Karpas-422 (cell line): ENCODE measurements around the gene ZNF146. TPM values are rescaled to one million over a fixed set of nuclear protein-coding genes. Genes with fewer than 3 reads are reported as not detected.
"Not testable (repeated sequence)": the region's sequence is repeated elsewhere in the genome, so short reads cannot be mapped to it uniquely, and the experiment has no call there.

ENCODE experiments used
- DNase-seq: peaks from one replicate; pipeline ENCODE4 v3.0.0-alpha.2; 2015
- H2AFZ ChIP-seq: fragments of 200-600 bp; sonication (generic); 2 replicates; pipeline ENCODE4 v1.6.1; 2014; ENCODE audit warnings: antibody characterized with exemption, low read length, mixed read lengths
- H3K27ac ChIP-seq: fragments of 200-600 bp; sonication (generic); 2 replicates; pipeline ENCODE4 v1.5.1; 2014; ENCODE audit warnings: mild to moderate bottlenecking, low read length, moderate library complexity
- H3K27me3 ChIP-seq: fragments of 200-600 bp; sonication (generic); 2 replicates; pipeline ENCODE4 v1.6.1; 2014; ENCODE audit warnings: low read length, mixed read lengths
- H3K36me3 ChIP-seq: fragments of 200-600 bp; sonication (generic); 2 replicates; pipeline ENCODE4 v1.6.1; 2014; ENCODE audit warnings: low read length, mixed read lengths; ENCODE audit not compliant: insufficient read depth
- H3K4me1 ChIP-seq: fragments of 200-600 bp; sonication (generic); 2 replicates; pipeline ENCODE4 v1.6.1; 2014; ENCODE audit warnings: mild to moderate bottlenecking, low read length, mixed read lengths
- H3K4me2 ChIP-seq: fragments of 200-600 bp; sonication (generic); 2 replicates; pipeline ENCODE4 v1.6.1; 2014; ENCODE audit warnings: low read length, low read depth, mild to moderate bottlenecking; ENCODE audit not compliant: poor library complexity, severe bottlenecking
- H3K4me3 ChIP-seq: fragments of 200-600 bp; sonication (generic); 2 replicates; pipeline ENCODE4 v1.5.1; 2014; ENCODE audit warnings: mild to moderate bottlenecking, antibody characterized with exemption, low read length, mixed read lengths
- H3K79me2 ChIP-seq: fragments of 200-600 bp; sonication (generic); 2 replicates; pipeline ENCODE4 v1.6.1; 2014; ENCODE audit warnings: mild to moderate bottlenecking, low read length, mixed read lengths
- H3K9ac ChIP-seq: fragments of 200-600 bp; sonication (generic); 2 replicates; pipeline ENCODE4 v1.6.0; 2014; ENCODE audit warnings: low read length
- H3K9me2 ChIP-seq: fragments of 200-600 bp; sonication (generic), shearing (Covaris generic); replicated peaks from 2 replicates; pipeline ENCODE4 v1.6.0; 2014; ENCODE audit warnings: mild to moderate bottlenecking, low read length, moderate library complexity; ENCODE audit not compliant: insufficient read depth
- H3K9me3 ChIP-seq: fragments of 300-700, 200-600 bp; sonication (generic); 2 replicates; pipeline ENCODE4 v1.6.1; 2014; ENCODE audit warnings: low read length, mixed read lengths
- H4K20me1 ChIP-seq: fragments of 200-600 bp; sonication (generic); 2 replicates; pipeline ENCODE4 v1.6.1; 2014; ENCODE audit warnings: mild to moderate bottlenecking, antibody characterized with exemption, low read length, low read depth; ENCODE audit not compliant: insufficient read depth
- total RNA-seq: library from RNA; depleted of rRNA; stranded (reverse); fragments of >200 nt; shearing (Covaris generic); gene quantifications from 2 replicates; pipeline ENCODE4 v1.2.3, GENCODE V29; 2014; ENCODE audit warnings: low replicate concordance; rRNA removed

The ZNF146 gene
- 83.1 and 108 TPM in 2 replicates for total RNA-seq

GRCh38 chr19:36214386-36215275 lies at the start of gene ZNF146, which contains the start of gene ZNF565:
TSS of gene ZNF146 (plus strand) at chr19:36215106. CDS start at chr19:36236441, 21,335 bp downstream.
TSS of gene ZNF565 (minus strand) at chr19:36214665. CDS start at chr19:36201985, 12,680 bp downstream.
- Histone ChIP-seq H3K4me3 (peak within 1 kb of the TSS; percentile 93), H3K27me3 (no peaks in the 10 kb centered on the region), H3K27ac (peak within 1 kb of the TSS; percentile 79), H4K20me1 (no peaks in the 10 kb centered on the region; the same call in 1 of the 2 replicates), H3K9ac (peak within 1 kb of the TSS; percentile 96), H3K4me1 (peaks cover 17% of the 10 kb centered on the region), H3K79me2 (peaks cover 64% of the 10 kb centered on the region), H2AFZ (peak within 1 kb of the TSS; percentile 96), H3K4me2 (peak within 1 kb of the TSS; percentile 93), H3K36me3 (peaks cover 12% of the 10 kb centered on the region), H3K9me3 (no peaks in the 10 kb centered on the region), H3K9me2 (no peaks in the 10 kb centered on the region)
- DNase-seq, result peak; percentile 100

DNA sequence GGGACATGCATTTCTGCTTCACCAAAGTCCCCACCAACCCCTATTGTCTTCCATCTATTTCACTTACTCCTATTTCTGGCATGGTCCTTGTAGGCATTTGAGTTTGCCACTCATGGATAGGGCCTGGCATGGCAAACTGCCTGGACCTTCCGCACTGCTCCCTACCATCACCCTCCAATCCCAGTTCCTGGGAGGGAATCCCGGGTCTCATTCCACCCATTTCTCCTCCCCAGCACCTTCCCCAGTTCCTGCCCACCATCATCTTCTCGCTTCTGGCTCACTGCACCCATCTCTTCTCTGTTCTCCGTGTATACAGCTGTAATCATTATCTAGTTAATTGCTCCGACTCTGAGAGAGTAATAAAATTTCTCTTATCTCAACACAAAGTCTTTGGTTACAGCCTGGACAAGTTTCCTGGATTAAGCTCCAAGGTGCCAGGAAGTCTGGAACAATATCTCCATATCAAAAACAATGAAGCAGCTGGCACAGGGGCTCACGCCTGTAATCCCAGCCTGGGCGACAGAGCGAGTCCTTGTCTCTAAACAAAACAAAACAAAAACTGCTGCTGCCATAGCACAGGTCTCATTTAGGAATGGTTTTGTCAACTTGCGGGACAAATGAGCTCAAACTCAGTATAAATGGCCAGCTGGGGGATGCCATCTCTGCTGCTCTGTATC lies 45.7 kb upstream of the ZNF146 start:
- H3K4me3 ChIP-seq, result no peak overlapping the region
- H2AFZ ChIP-seq, result no peak overlapping the region
- no peaks in the 10 kb centered on the region for H3K79me2 ChIP-seq
- peaks cover 3% of the 10 kb centered on the region for H3K4me1 ChIP-seq
- peak; percentile 39 for DNase-seq
- H3K4me2 ChIP-seq, result no peak overlapping the region
- no peaks in the 10 kb centered on the region for H4K20me1 ChIP-seq
- no peaks in the 10 kb centered on the region for H3K9me2 ChIP-seq
- no peaks in the 10 kb centered on the region for H3K27me3 ChIP-seq
- H3K9me3 ChIP-seq, result no peaks in the 10 kb centered on the region
- no peak overlapping the region for H3K9ac ChIP-seq
- no peaks in the 10 kb centered on the region for H3K36me3 ChIP-seq
- no peak overlapping the region for H3K27ac ChIP-seq

DNA sequence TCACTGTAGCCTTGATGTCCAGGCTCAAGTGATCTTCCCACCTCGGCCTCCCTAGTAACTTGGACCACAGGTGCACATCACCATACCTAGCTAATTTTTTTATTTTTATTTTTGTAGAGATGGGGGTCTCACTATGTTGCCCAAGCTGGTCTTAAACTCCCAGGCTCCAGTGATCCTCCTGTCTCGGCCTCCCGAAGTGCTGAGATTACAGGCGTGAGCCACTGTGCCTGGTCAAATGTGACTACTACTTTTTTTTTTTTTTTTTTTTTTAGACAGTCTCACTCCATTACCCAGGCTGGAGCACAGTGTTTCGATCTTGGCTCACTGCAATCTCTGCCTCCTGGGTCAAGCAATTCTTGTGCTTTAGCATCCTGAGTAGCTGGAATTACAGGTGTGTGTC lies 42.1 kb upstream of the ZNF146 start:
- Histone ChIP-seq H3K9ac (no peak overlapping the region), H3K27ac (no peak overlapping the region), H3K4me1 (peaks cover 3% of the 10 kb centered on the region)

DNA sequence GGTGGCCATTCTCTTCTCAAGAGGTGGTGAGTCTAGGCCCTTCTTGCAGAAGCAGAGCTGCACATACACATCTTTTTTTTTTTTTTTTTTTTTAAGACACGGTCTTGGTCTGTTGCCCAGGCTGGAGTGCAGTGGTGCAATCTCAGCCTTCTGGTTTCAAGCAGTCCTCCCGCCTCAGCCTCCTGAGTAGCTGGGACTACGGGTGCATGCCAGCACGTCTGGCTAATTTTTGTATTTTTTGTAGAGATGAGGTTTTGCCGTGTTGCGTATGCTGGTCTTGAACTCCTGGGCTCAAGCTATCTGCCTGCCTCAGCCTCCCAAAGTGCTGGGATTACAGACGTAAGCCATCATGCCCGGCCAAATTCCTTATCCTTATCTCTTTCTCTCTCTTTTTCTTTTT lies 41.1 kb upstream of the ZNF146 start:
- H3K79me2 ChIP-seq, H3K4me2 ChIP-seq, H3K27ac ChIP-seq, H2AFZ ChIP-seq, DNase-seq, H3K9me2 ChIP-seq, H3K36me3 ChIP-seq, H4K20me1 ChIP-seq, H3K9ac ChIP-seq, H3K27me3 ChIP-seq, H3K4me3 ChIP-seq, H3K9me3 ChIP-seq, H3K4me1 ChIP-seq: not testable (repeated sequence)

More for the DNA sequence above, 42.1 kb upstream of the ZNF146 start:
- no peak for DNase-seq
- Histone ChIP-seq H3K4me3 (no peak overlapping the region), H3K9me3 (no peaks in the 10 kb centered on the region), H3K4me2 (no peak overlapping the region), H3K9me2 (no peaks in the 10 kb centered on the region), H3K79me2 (no peaks in the 10 kb centered on the region), H3K27me3 (no peaks in the 10 kb centered on the region), H3K36me3 (no peaks in the 10 kb centered on the region), H4K20me1 (no peaks in the 10 kb centered on the region), H2AFZ (no peak overlapping the region)

DNA sequence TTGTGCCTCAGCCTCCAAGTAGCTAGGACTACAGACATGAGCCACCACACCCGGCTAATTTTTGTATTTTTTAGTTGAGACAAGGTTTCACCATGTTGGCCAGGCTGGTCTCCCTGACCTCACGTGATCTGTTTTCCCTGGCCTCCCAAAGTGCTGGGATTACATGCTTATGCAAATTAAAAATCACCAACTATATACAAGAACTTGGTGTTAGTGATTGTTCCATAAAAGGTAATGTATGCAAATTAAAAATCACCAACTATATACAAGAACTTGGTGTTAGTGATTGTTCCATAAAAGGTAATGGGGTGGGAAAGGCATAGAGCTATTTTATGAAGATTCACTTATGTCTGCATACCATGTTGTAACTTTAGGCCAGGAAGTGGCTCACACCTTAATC lies 35.8 kb upstream of the ZNF146 start:
- not testable (repeated sequence) for H3K27ac ChIP-seq, H3K4me2 ChIP-seq, H3K9me2 ChIP-seq, H3K4me1 ChIP-seq, H2AFZ ChIP-seq, H3K4me3 ChIP-seq, H3K9me3 ChIP-seq, H3K36me3 ChIP-seq, H4K20me1 ChIP-seq, DNase-seq, H3K79me2 ChIP-seq, H3K27me3 ChIP-seq, H3K9ac ChIP-seq

- no peak overlapping the region for H3K9ac ChIP-seq
Observed at GRCh38 chr19:36182612-36183244, 32.2 kb upstream of the ZNF146 start.

GRCh38 chr19:36183245-36183628 lies 31.7 kb upstream of the ZNF146 start:
- Histone ChIP-seq H3K9me3 (no peaks in the 10 kb centered on the region), H3K27me3 (no peaks in the 10 kb centered on the region), H3K4me3 (no peak overlapping the region), H3K36me3 (no peaks in the 10 kb centered on the region), H3K9me2 (no peaks in the 10 kb centered on the region), H2AFZ (no peak overlapping the region), H3K79me2 (no peaks in the 10 kb centered on the region), H3K4me1 (no peaks in the 10 kb centered on the region), H4K20me1 (no peaks in the 10 kb centered on the region), H3K4me2 (no peak overlapping the region), H3K27ac (no peak overlapping the region), H3K9ac (no peak overlapping the region)
- no peak for DNase-seq

More at GRCh38 chr19:36182612-36183244, 32.2 kb upstream of the ZNF146 start:
- Histone ChIP-seq H3K27ac (no peak overlapping the region), H3K9me2 (no peaks in the 10 kb centered on the region), H3K36me3 (no peaks in the 10 kb centered on the region), H3K4me2 (no peak overlapping the region), H3K79me2 (no peaks in the 10 kb centered on the region), H3K4me1 (no peaks in the 10 kb centered on the region), H3K9me3 (no peaks in the 10 kb centered on the region), H3K4me3 (no peak overlapping the region), H3K27me3 (no peaks in the 10 kb centered on the region), H2AFZ (no peak overlapping the region), H4K20me1 (no peaks in the 10 kb centered on the region)
- no peak for DNase-seq

GRCh38 chr19:36186722-36187121 lies 28.2 kb upstream of the ZNF146 start:
- H3K9ac ChIP-seq, DNase-seq, H2AFZ ChIP-seq, H4K20me1 ChIP-seq, H3K9me2 ChIP-seq, H3K4me3 ChIP-seq, H3K4me1 ChIP-seq, H3K27me3 ChIP-seq, H3K4me2 ChIP-seq, H3K27ac ChIP-seq, H3K36me3 ChIP-seq, H3K9me3 ChIP-seq, H3K79me2 ChIP-seq: not testable (repeated sequence)
